Hippocampal formation (tissue), 2 donors: ENCODE measurements around the gene LRRC4C.

ENCODE experiments used
- DNase-seq, 2 donors: peaks; one replicate each; lab custom pipeline; 2025; lab: John Stamatoyannopoulos, UW

LRRC4C gene

DNA sequence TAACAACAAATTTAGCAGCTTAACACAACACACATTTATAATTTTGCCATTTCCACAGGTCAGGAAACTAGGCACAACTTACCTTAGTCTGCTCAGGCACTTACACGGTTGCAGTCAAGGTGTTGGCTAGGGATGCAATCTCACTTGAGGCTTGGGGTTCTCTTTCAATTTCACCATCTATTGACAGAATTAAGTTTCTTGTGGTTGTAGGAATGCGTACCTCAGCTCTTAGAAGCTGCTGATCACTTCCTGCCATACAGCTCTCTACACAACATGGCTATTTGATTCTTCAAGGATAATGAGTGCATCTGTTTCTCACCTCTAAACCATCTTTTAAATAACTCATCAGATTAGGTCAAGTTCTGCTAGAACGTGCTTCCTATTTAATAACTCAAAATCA lies 968.1 kb downstream of the LRRC4C start:
- DNase-seq = no peak

GRCh38 chr11:40467771-40468170 lies 991.7 kb downstream of the LRRC4C start:
- no peak for DNase-seq

- no peak for DNase-seq
Measured at GRCh38 chr11:40445391-40445790, 1014.1 kb downstream of the LRRC4C start.

- DNase-seq = no peak
Measured at GRCh38 chr11:40444151-40444550, 1015.3 kb downstream of the LRRC4C start.

DNA sequence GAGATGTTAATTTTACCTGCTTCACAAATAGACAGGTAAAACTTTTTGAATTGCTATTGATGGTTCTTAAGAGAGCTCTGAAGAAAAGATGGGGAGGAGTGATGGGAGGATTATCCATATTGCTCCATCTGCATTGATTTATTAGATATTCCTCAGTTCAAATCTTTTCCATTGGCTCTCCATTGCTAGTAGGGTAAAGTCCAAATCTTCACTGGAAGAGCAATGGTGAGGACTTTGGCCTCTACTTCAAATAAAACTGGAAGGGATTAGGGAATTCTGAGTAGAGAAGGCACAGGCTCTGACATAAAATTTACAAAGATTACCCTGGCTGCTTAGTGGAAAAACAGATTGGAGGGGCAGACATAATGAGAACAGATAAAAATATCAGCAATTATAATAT lies 1024.1 kb downstream of the LRRC4C start:
- DNase-seq = no peak

DNA sequence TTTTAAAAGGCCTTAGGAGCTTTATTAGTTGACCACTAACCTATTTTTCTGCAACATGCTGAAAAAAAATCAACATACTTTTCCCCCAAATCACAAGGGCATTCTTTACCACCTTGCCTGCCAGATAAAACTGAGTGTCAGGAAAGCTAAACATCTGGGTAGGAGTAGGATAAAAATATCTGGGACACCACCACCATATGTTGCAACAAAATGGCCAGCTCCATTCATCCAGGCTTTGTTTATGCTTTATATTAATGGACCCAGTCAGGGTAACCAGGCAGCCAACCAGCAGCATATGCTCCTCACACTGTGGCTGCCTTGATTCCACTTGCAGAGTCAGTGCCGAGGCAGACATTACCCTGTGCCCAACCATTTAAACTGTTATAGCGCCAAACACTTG lies 1024.5 kb downstream of the LRRC4C start:
- DNase-seq = no peak

GRCh38 chr11:40432358-40432757 lies 1027.1 kb downstream of the LRRC4C start:
- no peak for DNase-seq

DNA sequence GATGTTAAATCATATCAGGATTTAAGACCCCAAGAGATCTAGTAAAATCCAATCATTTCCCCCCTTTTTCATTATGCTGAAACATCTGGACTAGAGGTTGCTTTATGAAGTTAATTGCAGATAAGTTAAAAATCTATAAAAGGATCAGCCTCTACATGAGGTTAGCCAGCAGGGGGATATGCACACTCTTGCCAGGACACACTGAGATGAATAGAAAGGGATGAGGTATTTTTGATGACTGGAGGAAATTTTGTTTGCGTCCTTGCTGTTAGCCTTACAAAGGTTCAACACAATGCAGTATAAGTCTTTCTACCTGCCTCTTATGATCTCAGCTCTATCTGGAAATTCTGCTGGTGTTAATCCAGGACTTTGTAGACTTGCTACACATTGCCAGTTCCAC lies 1034.3 kb downstream of the LRRC4C start:
- DNase-seq = no peak

DNA sequence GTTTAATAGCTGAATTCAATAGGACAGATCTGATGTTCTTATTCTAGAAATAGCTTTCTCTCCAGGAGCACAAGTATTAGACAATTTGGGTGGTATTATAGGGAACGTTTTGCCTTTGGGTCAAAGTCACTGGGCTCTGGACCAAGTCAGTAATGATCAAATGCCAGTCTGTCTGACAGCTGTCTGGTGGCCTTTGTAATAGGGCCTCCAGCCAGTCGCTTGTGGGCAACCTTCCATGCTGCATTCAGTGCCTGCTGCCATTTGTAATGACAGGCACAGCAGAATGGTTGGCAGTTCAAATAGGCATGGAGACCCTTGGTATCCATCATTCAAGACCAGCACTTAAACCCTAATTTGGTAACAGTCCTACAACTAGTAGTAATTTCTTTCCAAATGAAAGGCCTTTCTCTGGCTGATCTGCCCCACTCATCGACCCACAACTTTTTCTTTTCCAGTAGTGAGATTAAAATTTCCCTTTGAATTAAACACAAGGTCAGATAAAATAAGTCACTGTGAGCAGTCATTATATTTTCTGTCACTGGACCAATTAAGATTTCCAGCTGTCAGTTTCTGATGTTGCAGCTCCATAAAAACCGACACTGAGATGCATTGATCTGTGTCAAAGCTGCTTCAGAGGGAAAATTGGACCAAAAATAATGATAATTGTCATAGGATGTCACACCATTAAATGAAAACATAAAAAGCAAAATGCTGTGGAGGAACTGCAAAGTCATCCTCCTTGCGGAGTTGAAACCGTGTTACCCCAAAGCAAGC lies 1038.1 kb downstream of the LRRC4C start:
- no peak for DNase-seq

DNA sequence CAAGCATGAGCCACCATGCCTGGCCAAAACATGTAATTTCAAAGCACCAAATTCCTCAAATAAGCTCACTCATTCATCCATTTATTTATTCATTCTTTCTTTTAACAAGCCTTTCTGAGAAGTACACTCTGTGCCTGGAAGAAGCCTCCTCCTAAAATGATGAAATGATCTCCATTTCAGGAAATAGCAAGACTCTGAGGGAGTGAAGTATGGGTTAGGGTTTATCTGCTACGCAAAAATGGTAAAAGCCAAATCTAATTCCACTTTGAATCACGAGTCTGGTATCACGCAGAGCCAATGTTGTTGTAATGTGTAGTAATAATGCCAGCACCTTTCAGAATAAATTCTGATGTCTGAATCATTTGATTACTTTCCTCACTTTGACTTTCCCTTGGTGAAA lies 1041.8 kb downstream of the LRRC4C start:
- no peak for DNase-seq

DNA sequence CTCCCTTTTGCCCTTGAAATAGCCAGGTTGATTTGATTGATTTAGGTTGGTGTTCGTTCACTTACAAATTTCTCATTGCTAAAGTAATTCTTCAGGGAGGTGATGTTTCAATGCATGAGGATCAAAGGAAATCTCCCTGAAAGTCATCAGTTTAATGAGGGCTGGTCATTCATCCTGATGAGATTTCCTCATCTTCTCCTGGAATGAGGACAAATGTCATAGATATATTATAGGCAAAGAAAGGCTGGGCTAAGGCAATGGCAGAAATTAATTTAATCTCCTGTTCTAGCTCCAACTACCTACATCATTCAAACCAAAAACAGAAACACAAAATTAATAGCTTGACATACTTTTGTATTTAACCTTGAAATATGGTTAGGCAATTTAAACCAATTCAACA lies 1052.1 kb downstream of the LRRC4C start:
- no peak for DNase-seq

GRCh38 chr11:40405614-40406013 lies 1053.8 kb downstream of the LRRC4C start:
- DNase-seq = no peak

DNA sequence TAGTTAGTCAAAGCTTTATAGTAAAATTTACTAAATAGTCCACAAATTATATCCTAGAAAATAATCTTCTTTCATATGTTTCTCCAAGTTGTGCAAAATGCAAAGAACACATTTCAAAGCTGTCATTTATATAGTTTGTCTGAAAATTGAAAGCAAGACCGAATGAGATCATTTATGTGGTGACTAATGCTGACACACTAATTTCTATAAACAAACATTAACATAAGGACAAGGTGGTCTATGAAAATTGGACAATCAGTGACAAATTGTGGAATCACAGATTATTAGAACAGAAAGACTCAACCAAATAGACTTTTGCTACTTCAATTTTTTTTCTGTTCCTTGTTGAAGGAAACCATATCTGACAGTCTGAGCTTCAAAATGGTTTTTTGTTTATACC lies 1056.1 kb downstream of the LRRC4C start:
- no peak for DNase-seq

DNA sequence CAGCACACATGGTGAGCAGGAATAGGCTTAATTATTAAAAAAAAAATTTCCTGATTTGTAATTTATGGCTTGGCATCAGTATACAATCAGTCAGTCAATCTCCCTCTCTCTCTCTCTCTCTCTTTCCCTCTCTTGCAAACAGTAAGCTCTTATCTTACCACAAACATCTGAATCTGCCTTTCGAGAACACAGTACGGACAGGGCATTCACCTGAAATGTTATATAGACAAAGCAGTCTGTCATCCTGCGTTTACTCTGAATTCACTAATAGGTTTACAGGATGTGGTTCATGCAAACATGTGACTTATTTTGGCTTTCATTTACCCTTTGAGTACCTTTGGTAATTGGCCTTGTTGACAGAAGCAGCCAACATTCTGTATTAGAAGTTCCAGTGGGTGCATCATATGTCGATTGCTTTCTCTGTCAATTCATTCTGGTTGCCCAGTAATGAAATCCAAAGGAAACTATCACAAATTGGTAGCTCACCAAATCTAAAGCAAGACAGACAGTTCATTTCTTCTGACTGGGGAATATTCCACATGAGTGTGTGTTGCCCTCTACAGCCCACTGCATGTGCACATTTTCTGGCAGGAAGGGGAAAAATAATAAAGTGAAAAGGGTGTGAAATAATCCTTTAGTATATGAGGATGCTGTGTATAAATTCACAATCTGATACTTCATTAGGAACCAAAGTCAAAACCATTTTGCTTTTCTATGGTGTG lies 1058.2 kb downstream of the LRRC4C start:
- DNase-seq = no peak

- DNase-seq = no peak
Measured at GRCh38 chr11:40397141-40397540, 1062.3 kb downstream of the LRRC4C start.

DNA sequence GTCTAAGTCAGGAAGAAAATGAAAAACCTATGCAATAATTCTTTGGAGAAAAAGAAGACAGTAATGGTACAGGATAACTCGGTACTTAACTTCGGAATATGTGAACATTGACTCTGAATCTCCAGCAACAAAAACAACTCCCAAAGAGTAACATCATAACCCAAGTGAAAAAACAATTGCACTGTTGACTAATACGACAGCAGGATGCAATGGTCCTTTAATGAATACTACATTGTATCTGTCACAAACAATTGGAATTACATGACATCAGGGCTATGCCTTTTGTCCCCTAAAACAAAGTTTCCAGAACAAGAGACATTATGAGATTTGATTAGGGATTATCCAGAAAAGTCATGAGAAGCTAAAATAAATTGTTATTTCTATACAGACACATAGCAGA lies 1065.9 kb downstream of the LRRC4C start:
- peak in 1 of 2 donors; percentile 57 for DNase-seq

DNA sequence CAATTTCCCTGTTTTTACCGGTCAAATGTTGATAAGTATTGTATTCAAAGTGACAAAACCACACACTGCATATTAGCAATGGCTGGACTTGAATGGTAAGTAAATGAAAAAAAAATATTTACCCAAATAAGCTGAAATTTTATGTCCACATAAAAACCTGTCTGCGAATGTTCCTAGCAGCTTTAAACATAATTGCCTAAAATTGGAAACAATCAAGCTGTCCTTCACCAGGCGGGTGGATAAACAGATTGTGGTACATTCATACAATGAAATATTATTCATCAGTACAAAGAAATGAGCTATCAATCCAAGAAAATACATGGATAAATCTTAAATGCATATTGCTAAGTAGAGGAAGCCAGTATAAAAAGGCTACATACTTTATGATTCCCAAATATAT lies 1067.8 kb downstream of the LRRC4C start:
- no peak for DNase-seq

DNA sequence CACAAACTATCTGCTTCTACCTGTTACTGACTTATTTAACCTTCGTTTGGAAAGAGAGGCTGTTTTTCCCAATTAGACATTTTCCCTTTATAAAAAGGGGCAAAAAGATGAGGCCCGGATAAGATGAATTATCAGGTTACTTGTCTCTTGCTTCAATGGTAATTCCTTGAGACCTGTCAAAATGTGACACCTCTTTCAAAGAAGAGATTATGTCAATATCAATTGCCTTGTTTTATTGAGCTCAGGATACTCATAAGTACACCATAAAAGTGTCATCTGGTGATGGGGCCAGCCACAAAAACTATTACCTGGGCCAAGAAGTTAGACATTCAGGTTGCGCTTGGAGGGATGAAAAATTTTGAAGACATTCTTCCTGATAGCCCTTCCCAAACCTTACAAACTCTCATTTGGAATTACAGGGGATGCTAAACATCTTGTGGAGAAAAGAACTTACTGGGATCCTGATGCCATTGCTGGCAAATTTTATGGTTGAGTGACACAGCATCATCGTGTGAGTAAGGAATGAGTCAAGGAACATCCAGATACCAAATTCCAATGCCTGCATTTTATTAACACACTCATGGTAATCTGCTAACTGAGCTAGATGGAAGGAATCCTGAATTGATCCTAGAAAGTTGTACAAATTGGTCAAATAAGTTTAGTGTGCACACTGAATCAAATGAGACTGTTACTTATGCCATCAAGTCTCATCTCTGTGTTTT lies 1071.2 kb downstream of the LRRC4C start:
- DNase-seq = no peak

DNA sequence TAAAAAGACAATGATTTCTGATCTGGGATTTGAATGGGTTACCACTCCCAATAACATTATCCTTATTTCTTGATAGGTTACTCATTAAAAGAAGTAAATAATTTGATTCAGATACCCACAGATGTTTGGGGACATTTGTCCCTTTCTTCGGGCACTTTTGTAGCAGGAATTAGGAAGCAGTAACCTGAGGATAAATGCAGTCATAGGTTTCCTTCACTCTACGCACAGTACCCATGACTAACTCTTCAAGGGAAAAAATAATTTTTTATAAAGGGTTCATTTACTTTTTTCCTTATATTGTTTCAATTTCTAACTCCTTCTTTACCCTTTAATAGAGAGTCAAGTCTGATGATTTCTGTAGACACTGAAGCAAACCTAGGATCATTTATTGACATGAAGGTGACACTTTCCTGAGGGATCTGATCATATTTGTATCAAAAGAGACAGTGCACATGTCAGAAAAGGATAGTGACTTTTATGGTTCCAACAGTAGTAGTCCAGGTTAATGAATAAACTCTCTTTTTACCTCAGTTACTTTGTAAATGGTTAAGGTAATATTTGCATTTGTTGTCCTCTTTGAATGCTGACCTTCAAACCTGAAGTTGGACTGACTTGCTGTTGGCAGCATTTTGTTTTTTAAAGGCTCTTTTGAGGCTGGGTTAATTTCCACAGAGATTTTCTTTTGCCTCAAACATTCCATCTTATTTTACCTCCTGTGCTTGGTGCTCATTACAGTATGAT lies 1072.0 kb downstream of the LRRC4C start:
- DNase-seq = no peak

DNA sequence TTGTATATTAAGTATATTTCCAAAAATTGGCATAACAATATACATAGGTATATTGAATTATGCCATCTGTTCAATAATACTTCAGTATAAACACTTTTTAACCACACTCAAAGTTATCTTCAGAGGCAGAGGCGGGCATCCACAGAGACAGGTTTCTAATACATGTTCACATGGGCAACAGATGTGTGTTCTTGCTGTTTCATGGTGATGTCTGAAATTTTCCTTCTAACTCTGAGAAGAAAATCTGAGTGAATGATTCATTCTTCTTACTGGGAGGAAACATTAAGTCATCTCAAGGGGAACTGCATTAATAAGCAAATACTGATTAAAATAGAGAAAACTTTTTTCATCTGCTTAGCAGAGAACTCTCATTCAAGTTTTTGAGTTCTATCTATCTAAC lies 1074.5 kb downstream of the LRRC4C start:
- DNase-seq = no peak

DNA sequence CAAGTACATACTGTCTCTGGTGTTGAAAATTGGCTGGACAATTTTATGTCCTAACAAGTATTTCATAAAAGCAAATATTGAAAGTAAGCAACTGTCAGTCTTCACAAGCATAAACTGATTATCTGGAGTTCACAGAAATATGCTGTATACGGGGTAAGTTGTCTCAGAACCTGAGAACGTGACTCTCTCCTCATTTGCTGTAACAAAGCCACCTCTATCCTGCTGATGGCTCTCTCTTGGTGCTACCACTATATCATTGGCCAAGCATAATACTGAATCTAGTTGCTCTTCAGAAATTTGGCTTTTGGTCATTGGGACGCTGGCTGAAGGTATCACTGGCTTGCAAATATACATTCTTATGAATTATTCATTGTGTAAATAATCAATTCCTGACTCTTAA lies 1078.0 kb downstream of the LRRC4C start:
- no peak for DNase-seq

DNA sequence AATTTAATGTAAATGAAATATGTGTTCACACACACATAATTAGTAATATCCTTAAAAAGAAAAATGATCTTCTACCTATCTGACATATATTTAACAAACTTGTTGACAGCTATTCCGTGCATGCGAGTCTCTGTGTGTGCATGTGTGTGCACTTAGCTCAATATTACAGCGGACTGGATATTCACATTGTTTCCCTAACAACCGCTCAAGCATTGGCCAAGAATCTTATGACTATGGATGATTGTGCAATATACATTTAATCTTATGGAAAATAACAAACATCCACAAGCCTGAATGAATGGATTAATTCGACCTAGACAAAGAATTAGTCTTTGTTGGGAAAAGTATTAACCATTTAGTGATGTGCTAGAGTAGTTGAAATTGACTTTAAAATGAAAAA lies 1078.6 kb downstream of the LRRC4C start:
- no peak for DNase-seq
